Lung (tissue), 12 donors: ENCODE results near the gene SPACA1. TPM values are rescaled to one million over a fixed set of nuclear protein-coding genes. Genes with fewer than 3 reads are reported as not detected.

Experiments used
- ATAC-seq: fragments of 200-7000 bp; cut with Tn5 transposase; one replicate; pipeline ENCODE4 v1.9.1; 2020; ENCODE audit warnings: moderate number of reproducible peaks; ENCODE audit not compliant: insufficient read depth, low FRiP score
- DNase-seq, 3 donors: peaks; one replicate each; pipeline ENCODE4 v3.0.0-alpha.2; 2013 to 2017
- H3K27ac ChIP-seq, 2 donors: one replicate each; pipeline ENCODE4 v1.5.1; 2013; ENCODE audit warnings: mild to moderate bottlenecking in 2 of 2, moderate library complexity in 2 of 2, control low read depth in 1 of 2, inconsistent platforms in 1 of 2, low read depth in 1 of 2, low read length in 1 of 2
- H3K27me3 ChIP-seq, 3 donors: one replicate each; pipeline ENCODE4 v1.5.1; 2013; ENCODE audit warnings: low read length in 2 of 3; ENCODE audit not compliant: control insufficient read depth in 3 of 3, insufficient read depth in 3 of 3
- H3K36me3 ChIP-seq, 4 donors: one replicate each; pipeline ENCODE4 v1.5.1; 2013; ENCODE audit warnings: low read length in 4 of 4, mild to moderate bottlenecking in 1 of 4, moderate library complexity in 1 of 4; ENCODE audit not compliant: control insufficient read depth in 4 of 4, insufficient read depth in 4 of 4
- H3K4me1 ChIP-seq, 5 donors: one replicate each; pipeline ENCODE4 v1.5.1; 2013; ENCODE audit warnings: low read length in 5 of 5, mild to moderate bottlenecking in 2 of 5, moderate library complexity in 1 of 5; ENCODE audit not compliant: control insufficient read depth in 5 of 5, insufficient read depth in 5 of 5
- H3K4me3 ChIP-seq: one replicate; pipeline ENCODE4 v1.5.1; 2013; ENCODE audit warnings: mild to moderate bottlenecking, control low read depth, moderate library complexity
- H3K9ac ChIP-seq, 2 donors: one replicate each; pipeline ENCODE4 v1.5.1; 2013; ENCODE audit warnings: low read length in 2 of 2, control low read depth in 1 of 2; ENCODE audit not compliant: insufficient read depth in 1 of 2
- H3K9me3 ChIP-seq, 4 donors: one replicate each; pipeline ENCODE4 v1.5.1; 2013; ENCODE audit warnings: low read length in 3 of 4, mild to moderate bottlenecking in 1 of 4, moderate library complexity in 1 of 4; ENCODE audit not compliant: control insufficient read depth in 4 of 4, insufficient read depth in 3 of 4
- CTCF ChIP-seq: IDR thresholded peaks from 2 replicates; pipeline ENCODE4 v1.5.1; 2012; ENCODE audit warnings: mild to moderate bottlenecking; ENCODE audit errors: control extremely low read depth, extremely low read depth
- WGBS, 2 donors: extraction: QIAGEN DNeasy Blood & Tissue Kit; methylation state at CpG; one replicate each; pipeline ENCODE4 v1.1.7; 2013; 5-methylcytosine and 5-hydroxymethylcytosine counted together
- polyA plus RNA-seq, 2 donors: library from polyadenylated mRNA; stranded (reverse); fragments of 200-250 nt; gene quantifications; one replicate each; pipeline ENCODE4 v1.2.1, GENCODE V29; 2013
- total RNA-seq, 2 donors: library from RNA; depleted of rRNA in 1 of 2; stranded (reverse); fragments of >200 nt in 1 of 2; gene quantifications; one replicate each; pipeline ENCODE4 v1.2.1, GENCODE V29; 2014 to 2021
- donor health status: control.
- donor health status: control.
- donor health status: Bipolar disorder and iron deficiency.
- donor health status: healthy.
- donor health status: DM: yes; HTN: yes; CAD: no.

The SPACA1 gene
- total and polyA plus RNA-seq, 4 donors = not detected

- no peak overlapping the region for H3K4me3 ChIP-seq
- no peak overlapping the region for H3K9ac ChIP-seq
- WGBS, 2 donors = 52 to 74% methylated on average over 12 of the region's 12 CpGs
- H3K36me3 ChIP-seq = no peaks in the 10 kb centered on the region
- H3K27me3 ChIP-seq = no peaks in the 10 kb centered on the region
- no peaks in the 10 kb centered on the region for H3K9me3 ChIP-seq
- TF ChIP-seq CTCF = no peak
- H3K4me1 ChIP-seq = no peaks in the 10 kb centered on the region
- H3K27ac ChIP-seq = no peak overlapping the region
- DNase-seq = no peak
- ATAC-seq = no peak
Observed at GRCh38 chr6:88006557-88006956, 41.1 kb upstream of the SPACA1 start.

GRCh38 chr6:88008411-88008810, 39.2 kb upstream of the SPACA1 start:
- Histone ChIP-seq H3K9me3 (no peaks in the 10 kb centered on the region), H3K4me3 (no peak overlapping the region), H3K27ac (no peak overlapping the region), H3K9ac (no peak overlapping the region), H3K36me3 (no peaks in the 10 kb centered on the region), H3K4me1 (no peaks in the 10 kb centered on the region), H3K27me3 (no peaks in the 10 kb centered on the region)
- no peak for DNase-seq
- no peak for ATAC-seq
- TF ChIP-seq CTCF = no peak
- WGBS, 2 donors = 55 to 63% methylated on average over 4 of the region's 4 CpGs

- WGBS, 2 donors = 27 to 38% methylated on average over 2 of the region's 2 CpGs
- Histone ChIP-seq H3K27me3 (no peaks in the 10 kb centered on the region), H3K4me1 (no peaks in the 10 kb centered on the region), H3K9ac (no peak overlapping the region), H3K4me3 (no peak overlapping the region), H3K27ac (no peak overlapping the region), H3K9me3 (no peaks in the 10 kb centered on the region), H3K36me3 (no peaks in the 10 kb centered on the region)
- TF ChIP-seq CTCF = no peak
- ATAC-seq (no peak), DNase-seq (no peak)
Observed at GRCh38 chr6:88008831-88009231, 38.8 kb upstream of the SPACA1 start.

GRCh38 chr6:88013015-88013414, 34.6 kb upstream of the SPACA1 start:
- H3K4me1 ChIP-seq = no peaks in the 10 kb centered on the region
- H3K9me3 ChIP-seq = no peaks in the 10 kb centered on the region
- no peak overlapping the region for H3K27ac ChIP-seq
- H3K27me3 ChIP-seq = no peaks in the 10 kb centered on the region
- no peak overlapping the region for H3K9ac ChIP-seq
- no peaks in the 10 kb centered on the region for H3K36me3 ChIP-seq
- H3K4me3 ChIP-seq = no peak overlapping the region
- 37 to 66% methylated on average over 3 of the region's 3 CpGs for WGBS, 2 donors
- ATAC-seq (no peak), DNase-seq (no peak)
- no peak for TF ChIP-seq CTCF
